Smooth muscle cell (in vitro differentiated cells): Measurements from ENCODE around the gene ECHS1. TPM values are rescaled to one million over a fixed set of nuclear protein-coding genes. Genes with fewer than 3 reads are reported as not detected.

Source experiments
- DNase-seq: peaks from one replicate; lab custom pipeline; 2025; ENCODE audit not compliant: unreplicated experiment; lab: John Stamatoyannopoulos, UW
- H2AFZ ChIP-seq: fragments of 200-600 bp; sonication (generic); 2 replicates; pipeline ENCODE4 v1.6.0; 2016; ENCODE audit warnings: antibody characterized with exemption, low read depth, mild to moderate bottlenecking
- H3F3A ChIP-seq: fragments of 200-600 bp; sonication (generic); 2 replicates; pipeline ENCODE4 v1.6.0; 2017; ENCODE audit warnings: antibody characterized with exemption, low read depth
- H3K27ac ChIP-seq: fragments of 200-600 bp; sonication (generic); 2 replicates; pipeline ENCODE4 v1.5.1; 2016; ENCODE audit warnings: low read depth, mild to moderate bottlenecking
- H3K27me3 ChIP-seq: fragments of 200-600 bp; sonication (generic); 2 replicates; pipeline ENCODE4 v1.6.1; 2016; ENCODE audit warnings: low read depth, mild to moderate bottlenecking
- H3K36me3 ChIP-seq: fragments of 200-600 bp; sonication (generic); 2 replicates; pipeline ENCODE4 v1.5.1; 2016; ENCODE audit warnings: low read depth
- H3K4me1 ChIP-seq: fragments of 200-600 bp; sonication (generic); 2 replicates; pipeline ENCODE4 v1.5.1; 2016; ENCODE audit warnings: low read depth
- H3K4me2 ChIP-seq: fragments of 200-600 bp; sonication (generic); 2 replicates; pipeline ENCODE4 v1.6.0; 2016; ENCODE audit warnings: mild to moderate bottlenecking
- H3K4me3 ChIP-seq: fragments of 200-600 bp; sonication (generic); 2 replicates; pipeline ENCODE4 v1.5.1; 2016; ENCODE audit warnings: mild to moderate bottlenecking
- H3K79me2 ChIP-seq: fragments of 200-600 bp; sonication (generic); 2 replicates; pipeline ENCODE4 v1.6.0; 2016; ENCODE audit warnings: low read depth, mild to moderate bottlenecking
- H3K9ac ChIP-seq: fragments of 200-600 bp; sonication (generic); 2 replicates; pipeline ENCODE4 v1.6.0; 2016; ENCODE audit warnings: low read depth
- H3K9me3 ChIP-seq: fragments of 200-600 bp; sonication (generic); replicated peaks from 2 replicates; pipeline ENCODE4 v1.5.1; 2016; ENCODE audit warnings: low read depth
- H4K20me1 ChIP-seq: fragments of 200-600 bp; sonication (generic); 2 replicates; pipeline ENCODE4 v1.6.0; 2016; ENCODE audit warnings: low read depth
- WGBS: methylation state at CpG from one replicate; pipeline ENCODE4 v1.1.7; 2016; ENCODE audit warnings: low lambda C conversion rate; 5-methylcytosine and 5-hydroxymethylcytosine counted together
- polyA plus RNA-seq: library from polyadenylated mRNA; unstranded; fragments of >200 nt; fragmentation: Nextera tagmentation; extraction: Ambion mirVana; gene quantifications from 2 replicates; pipeline ENCODE4 v1.2.1, GENCODE V29; 2016
- total RNA-seq: library from RNA; depleted of rRNA; stranded (reverse); fragments of >200 nt; gene quantifications from 2 replicates; pipeline ENCODE4 v1.2.3, GENCODE V29; 2014
- TF ChIP-seq, protein P1 (sequence below): fragments of 200-600 bp; sonication (generic); IDR thresholded peaks from 2 replicates; pipeline ENCODE4 v1.5.1; 2017; ENCODE audit warnings: borderline replicate concordance, mild to moderate bottlenecking, antibody characterized with exemption; ENCODE audit not compliant: insufficient read depth, poor library complexity, severe bottlenecking

The ECHS1 gene
- total and polyA plus RNA-seq, 2 experiments from 2014 or later, result 63.8 to 112 TPM

DNA sequence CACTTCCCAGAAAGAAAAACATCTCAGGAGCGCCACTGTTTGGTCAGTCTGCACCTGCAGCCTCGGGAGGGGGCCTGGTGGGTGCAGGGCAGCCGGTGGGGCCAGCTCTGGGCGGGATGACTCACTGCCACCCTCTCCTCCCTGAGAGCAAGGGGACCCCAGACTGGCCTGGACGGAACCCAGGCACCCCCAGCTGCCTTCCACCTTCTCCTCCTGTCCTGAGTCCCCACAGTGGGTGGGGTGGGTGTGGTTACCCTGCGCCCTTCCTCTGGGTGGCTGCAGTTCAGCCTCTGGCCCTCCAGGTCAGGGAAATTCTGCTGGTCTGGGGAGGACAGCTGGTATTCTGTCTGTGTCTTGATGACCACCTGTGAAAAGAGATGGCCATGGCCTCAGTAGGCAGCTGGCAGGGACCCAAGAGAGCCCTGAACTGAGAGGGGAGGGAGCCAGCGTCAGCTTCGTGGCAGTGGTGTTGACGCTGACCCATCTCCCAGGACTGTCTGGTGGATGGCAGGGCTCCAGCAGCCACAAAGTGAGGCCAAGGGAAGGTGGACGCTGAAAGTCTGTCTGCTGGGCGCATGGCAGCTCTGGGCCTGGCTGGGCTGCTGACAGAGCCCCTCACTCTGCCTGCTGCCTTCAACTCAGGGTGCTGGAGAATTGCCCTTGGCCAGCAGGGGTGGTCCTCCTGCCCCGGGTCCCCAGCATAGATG lies 45.4 kb downstream of the ECHS1 start:
- no peak for DNase-seq

DNA sequence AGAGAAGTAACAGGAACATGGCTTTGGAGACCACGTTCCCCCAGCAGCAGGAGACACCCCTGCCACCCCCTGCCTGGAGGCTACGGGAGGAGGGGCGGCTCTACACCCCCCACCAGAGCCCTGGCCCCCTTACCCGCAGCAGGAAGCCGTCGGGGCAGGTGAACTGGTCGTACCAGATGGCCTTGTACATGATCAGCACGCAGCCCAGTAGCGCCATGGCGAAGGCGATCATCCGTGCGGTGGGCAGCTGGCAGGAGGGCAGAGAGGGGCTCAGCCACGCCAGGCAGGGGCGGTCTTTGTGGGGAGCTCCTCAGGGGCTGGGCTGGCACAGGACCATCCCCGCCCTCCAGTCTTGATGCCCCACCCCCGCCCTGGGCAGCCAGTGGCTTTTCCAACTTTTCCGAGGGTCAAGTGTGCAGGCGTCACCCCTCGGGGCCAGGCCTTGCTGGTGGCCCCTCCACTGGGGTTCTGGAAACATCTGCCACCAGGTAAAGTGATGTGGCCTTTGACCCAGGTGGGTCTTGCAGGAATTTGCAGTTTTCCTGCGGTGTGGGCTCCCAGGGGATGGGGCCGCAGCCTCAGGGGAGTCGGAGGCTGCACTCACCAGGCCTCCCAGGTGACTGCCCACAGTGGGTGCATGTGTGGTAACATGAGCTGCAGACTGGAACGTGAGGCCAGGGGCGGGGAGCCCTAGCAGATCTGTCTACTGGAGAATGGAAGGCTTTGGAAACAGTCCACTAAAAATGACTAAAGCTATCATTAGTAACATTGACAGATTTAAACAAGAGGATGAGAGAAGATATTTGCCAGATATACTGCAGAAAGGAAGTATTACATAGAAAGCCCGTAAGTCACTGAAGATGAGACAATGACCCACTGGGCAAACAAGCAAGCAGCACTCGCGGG lies 46.2 kb downstream of the ECHS1 start:
- no peak overlapping the region for H3K9ac ChIP-seq
- no peak overlapping the region for H2AFZ ChIP-seq
- H3F3A ChIP-seq, result no peaks in the 10 kb centered on the region
- H3K4me1 ChIP-seq, result peaks cover 12% of the 10 kb centered on the region
- no peaks in the 10 kb centered on the region for H3K36me3 ChIP-seq
- no peaks in the 10 kb centered on the region for H3K79me2 ChIP-seq
- H3K27me3 ChIP-seq, result peaks cover 46% of the 10 kb centered on the region
- no peak overlapping the region for H3K27ac ChIP-seq
- no peaks in the 10 kb centered on the region for H3K9me3 ChIP-seq
- H4K20me1 ChIP-seq, result no peaks in the 10 kb centered on the region
- no peak overlapping the region for H3K4me2 ChIP-seq
- DNase-seq, result no peak
- H3K4me3 ChIP-seq, result no peak overlapping the region
- TF ChIP-seq, protein P1, sequence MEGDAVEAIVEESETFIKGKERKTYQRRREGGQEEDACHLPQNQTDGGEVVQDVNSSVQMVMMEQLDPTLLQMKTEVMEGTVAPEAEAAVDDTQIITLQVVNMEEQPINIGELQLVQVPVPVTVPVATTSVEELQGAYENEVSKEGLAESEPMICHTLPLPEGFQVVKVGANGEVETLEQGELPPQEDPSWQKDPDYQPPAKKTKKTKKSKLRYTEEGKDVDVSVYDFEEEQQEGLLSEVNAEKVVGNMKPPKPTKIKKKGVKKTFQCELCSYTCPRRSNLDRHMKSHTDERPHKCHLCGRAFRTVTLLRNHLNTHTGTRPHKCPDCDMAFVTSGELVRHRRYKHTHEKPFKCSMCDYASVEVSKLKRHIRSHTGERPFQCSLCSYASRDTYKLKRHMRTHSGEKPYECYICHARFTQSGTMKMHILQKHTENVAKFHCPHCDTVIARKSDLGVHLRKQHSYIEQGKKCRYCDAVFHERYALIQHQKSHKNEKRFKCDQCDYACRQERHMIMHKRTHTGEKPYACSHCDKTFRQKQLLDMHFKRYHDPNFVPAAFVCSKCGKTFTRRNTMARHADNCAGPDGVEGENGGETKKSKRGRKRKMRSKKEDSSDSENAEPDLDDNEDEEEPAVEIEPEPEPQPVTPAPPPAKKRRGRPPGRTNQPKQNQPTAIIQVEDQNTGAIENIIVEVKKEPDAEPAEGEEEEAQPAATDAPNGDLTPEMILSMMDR, result no peak
- WGBS, result 75% methylated on average over 28 of the region's 28 CpGs

More for the DNA sequence above, 45.4 kb downstream of the ECHS1 start:
- Histone ChIP-seq H3F3A (no peaks in the 10 kb centered on the region), H3K9ac (no peak overlapping the region), H3K79me2 (no peaks in the 10 kb centered on the region), H3K4me1 (peaks cover 12% of the 10 kb centered on the region), H3K27me3 (peaks cover 54% of the 10 kb centered on the region), H4K20me1 (no peaks in the 10 kb centered on the region), H2AFZ (no peak overlapping the region), H3K27ac (no peak overlapping the region), H3K4me3 (no peak overlapping the region), H3K36me3 (no peaks in the 10 kb centered on the region), H3K4me2 (no peak overlapping the region), H3K9me3 (no peaks in the 10 kb centered on the region)
- 69% methylated on average over 12 of the region's 12 CpGs for WGBS
- TF ChIP-seq, protein P1, result no peak

DNA sequence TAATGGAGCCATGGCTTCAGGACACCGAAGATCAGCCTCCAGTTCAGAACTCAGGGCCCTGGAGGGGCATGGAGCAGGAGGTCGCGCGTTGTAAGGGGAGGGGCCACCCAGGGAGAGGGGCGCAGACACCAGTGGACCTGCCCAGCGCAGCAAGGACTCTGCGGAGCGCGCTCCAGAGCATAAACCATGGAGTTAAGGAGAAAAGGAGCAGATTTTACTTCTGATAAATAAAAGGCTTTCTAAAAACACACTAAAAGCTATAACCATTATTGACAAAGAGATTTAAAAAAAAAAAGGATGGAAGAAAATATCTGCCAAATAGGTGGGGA lies 47.0 kb downstream of the ECHS1 start:
- H3K36me3 ChIP-seq, result no peaks in the 10 kb centered on the region
- DNase-seq, result no peak
- 43% methylated on average over 9 of the region's 9 CpGs for WGBS
- peaks cover 38% of the 10 kb centered on the region for H3K27me3 ChIP-seq
- H2AFZ ChIP-seq, result peak overlapping the region; percentile 56
- peak overlapping the region; percentile 98 for H3K4me2 ChIP-seq
- no peaks in the 10 kb centered on the region for H4K20me1 ChIP-seq
- H3K79me2 ChIP-seq, result no peaks in the 10 kb centered on the region
- no peaks in the 10 kb centered on the region for H3F3A ChIP-seq
- H3K9ac ChIP-seq, result no peak overlapping the region
- peak overlapping the region; percentile 60 for H3K4me3 ChIP-seq
- H3K4me1 ChIP-seq, result peaks cover 12% of the 10 kb centered on the region
- no peak overlapping the region for H3K27ac ChIP-seq
- no peaks in the 10 kb centered on the region for H3K9me3 ChIP-seq
- TF ChIP-seq, protein P1, result no peak
